ENCODE results near the gene ESAM. TPM values are rescaled to one million over a fixed set of nuclear protein-coding genes. Genes with fewer than 3 reads are reported as not detected.

Gene ESAM
- total RNA-seq, 1 donor from 2014 or later = 9.9 TPM

GRCh38 chr11:124740277-124740882 lies 21.7 kb downstream of the ESAM start:
- peak overlapping the region; percentile 57 for H3K4me3 ChIP-seq (ENCODE audit: low read depth, low read length)
- DNase-seq (ENCODE audit: low read depth) = no peak
- TF ChIP-seq CTCF (conservative IDR thresholded peaks at IDR 0.05; ENCODE audit: low read depth, low read length) = peak; percentile 44

DNA sequence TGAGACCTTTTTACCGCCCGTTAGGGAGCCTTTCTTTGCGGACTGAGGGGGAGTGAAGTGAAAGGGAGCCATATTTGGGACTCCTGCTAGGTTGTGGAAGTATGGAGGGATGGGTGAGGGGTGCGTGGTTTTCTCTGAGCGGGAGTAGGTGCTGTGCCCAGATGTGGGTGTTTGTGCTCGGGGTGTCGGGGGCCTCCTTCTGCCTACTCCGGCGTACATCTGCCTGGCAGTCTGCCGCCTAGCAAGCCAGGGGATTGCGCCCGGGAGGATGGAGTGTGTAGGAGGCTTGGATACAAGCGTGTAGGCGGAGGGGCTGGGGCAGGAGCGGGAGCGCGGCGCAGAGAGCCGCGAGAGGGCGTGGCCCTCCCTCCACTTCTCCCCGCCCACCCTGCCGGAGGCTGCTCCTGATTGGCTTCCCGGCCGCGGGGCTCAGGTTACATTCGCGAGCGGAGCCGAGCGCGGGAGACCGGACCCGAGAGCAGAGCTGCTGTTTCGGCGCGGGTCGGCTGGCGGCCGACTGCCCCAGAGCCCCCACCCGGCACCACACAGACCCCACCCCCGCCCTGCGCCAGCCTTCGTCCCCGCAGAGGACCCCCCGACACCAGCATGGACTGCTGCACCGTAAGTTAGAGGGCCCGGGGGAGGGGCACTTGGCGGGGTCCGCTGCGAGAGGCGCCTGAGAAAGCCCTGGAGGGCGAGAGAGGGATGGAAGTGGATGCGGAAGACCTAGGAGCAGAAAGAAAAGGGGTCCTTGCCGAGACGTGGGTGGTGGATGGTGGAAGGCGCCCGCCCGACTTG lies 22.4 kb downstream of the ESAM start, which contains the start of gene NRGN:
TSS of gene NRGN (plus strand) at position 464 of the 798 bp plus-strand sequence. CDS start at position 607, 143 bp downstream.
- H3K4me3 ChIP-seq (ENCODE audit: low read depth, low read length) = peak within 1 kb of the TSS; percentile 57
- TF ChIP-seq CTCF (conservative IDR thresholded peaks at IDR 0.05; ENCODE audit: low read depth, low read length) = no peak
- no peak for DNase-seq (ENCODE audit: low read depth)

GRCh38 chr11:124738713-124739478 lies 23.2 kb downstream of the ESAM start:
- TF ChIP-seq CTCF (conservative IDR thresholded peaks at IDR 0.05; ENCODE audit: low read depth, low read length) = no peak
- H3K4me3 ChIP-seq (ENCODE audit: low read depth, low read length) = peak overlapping the region; percentile 57
- no peak for DNase-seq (ENCODE audit: low read depth)

GRCh38 chr11:124737638-124738305 lies 24.3 kb downstream of the ESAM start:
- no peak for TF ChIP-seq CTCF (conservative IDR thresholded peaks at IDR 0.05; ENCODE audit: low read depth, low read length)
- H3K4me3 ChIP-seq (ENCODE audit: low read depth, low read length) = no peak overlapping the region
- DNase-seq (ENCODE audit: low read depth) = no peak

GRCh38 chr11:124736736-124737135 lies 25.4 kb downstream of the ESAM start:
- TF ChIP-seq CTCF (conservative IDR thresholded peaks at IDR 0.05; ENCODE audit: low read depth, low read length) = no peak
- no peak for DNase-seq (ENCODE audit: low read depth)
- no peak overlapping the region for H3K4me3 ChIP-seq (ENCODE audit: low read depth, low read length)

DNA sequence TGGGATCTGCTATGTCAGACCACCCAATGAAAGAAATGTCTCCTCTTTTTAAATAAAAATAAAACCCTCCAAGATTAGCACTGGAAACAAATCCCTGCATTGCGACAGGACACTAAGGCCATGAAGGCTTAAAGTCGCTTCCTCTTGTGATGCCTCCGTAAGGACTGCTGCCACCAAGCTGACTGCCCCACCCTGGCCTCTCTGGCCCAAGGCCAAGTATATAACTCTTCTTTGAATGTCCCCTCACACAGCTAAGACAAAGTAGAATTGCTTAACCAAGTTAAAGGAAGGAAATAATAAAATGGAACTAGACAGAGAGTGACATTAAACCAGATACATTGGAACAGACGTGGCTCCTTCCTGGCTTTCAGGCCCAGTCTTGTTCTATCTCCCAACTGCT lies 29.9 kb downstream of the ESAM start:
- TF ChIP-seq CTCF (conservative IDR thresholded peaks at IDR 0.05; ENCODE audit: low read depth, low read length) = no peak
- no peak overlapping the region for H3K4me3 ChIP-seq (ENCODE audit: low read depth, low read length)
- DNase-seq (ENCODE audit: low read depth) = no peak

Measured in epithelial cell of proximal tubule (primary cell).